Skeletal muscle satellite cell (primary cell): ENCODE results near the gene ADCY10. TPM values are rescaled to one million over a fixed set of nuclear protein-coding genes. Genes with fewer than 3 reads are reported as not detected.
A peak's percentile ranks its signal among the peaks of the same experiment; 100 is the strongest.

Experiments
- H3K27me3 ChIP-seq: 2 replicates; pipeline ENCODE4 v1.7.0; 2013; ENCODE audit warnings: low read length; ENCODE audit not compliant: control insufficient read depth, insufficient read depth
- H3K36me3 ChIP-seq: 2 replicates; pipeline ENCODE4 v1.7.0; 2013; ENCODE audit warnings: mild to moderate bottlenecking, control low read depth, low read length; ENCODE audit not compliant: insufficient read depth
- H3K4me1 ChIP-seq: 2 replicates; pipeline ENCODE4 v1.7.0; 2013; ENCODE audit warnings: low read length; ENCODE audit not compliant: control insufficient read depth, insufficient read depth
- H3K4me2 ChIP-seq: 2 replicates; pipeline ENCODE4 v1.7.0; 2013; ENCODE audit warnings: mild to moderate bottlenecking, low read length
- H3K4me3 ChIP-seq: 2 replicates; pipeline ENCODE4 v1.7.0; 2013; ENCODE audit warnings: low read length
- H3K9ac ChIP-seq: 2 replicates; pipeline ENCODE4 v1.7.0; 2013; ENCODE audit warnings: mild to moderate bottlenecking, low read depth, low read length, moderate library complexity
- H3K9me3 ChIP-seq: replicated peaks from 2 replicates; pipeline ENCODE4 v1.7.0; 2013; ENCODE audit warnings: mild to moderate bottlenecking, control low read depth, low read length
- total RNA-seq: library from RNA; depleted of rRNA; stranded (reverse); fragments of >200 nt; gene quantifications from 2 replicates; pipeline ENCODE4 v1.2.3, GENCODE V29; 2012; rRNA removed

The ADCY10 gene
- total RNA-seq = not detected in 2 replicates

GRCh38 chr1:167913895-167914496 is at the start of gene ADCY10:
Gene ADCY10, minus strand, starts transcription at chr1:167914134. Its CDS starts 8,994 bp downstream, at chr1:167905140.
- no peak within 1 kb of the TSS for H3K4me3 ChIP-seq
- no peaks in the 10 kb centered on the region for H3K4me1 ChIP-seq
- H3K9me3 ChIP-seq = no peaks in the 10 kb centered on the region
- no peak within 1 kb of the TSS for H3K4me2 ChIP-seq
- H3K36me3 ChIP-seq = peaks cover 15% of the 10 kb centered on the region
- no peaks in the 10 kb centered on the region for H3K27me3 ChIP-seq
- H3K9ac ChIP-seq = no peak within 1 kb of the TSS

GRCh38 chr1:167957710-167958109 is 43.8 kb upstream of the ADCY10 start:
- H3K36me3 ChIP-seq = peaks cover 23% of the 10 kb centered on the region
- H3K4me3 ChIP-seq = no peak overlapping the region
- no peaks in the 10 kb centered on the region for H3K27me3 ChIP-seq
- H3K9me3 ChIP-seq = no peaks in the 10 kb centered on the region
- no peak overlapping the region for H3K4me2 ChIP-seq
- no peak overlapping the region for H3K9ac ChIP-seq
- H3K4me1 ChIP-seq = peaks cover 10% of the 10 kb centered on the region

GRCh38 chr1:167955915-167956314 is 42.0 kb upstream of the ADCY10 start:
- H3K9ac ChIP-seq = no peak overlapping the region
- no peaks in the 10 kb centered on the region for H3K27me3 ChIP-seq
- H3K4me3 ChIP-seq = no peak overlapping the region
- H3K4me1 ChIP-seq = peaks cover 10% of the 10 kb centered on the region
- H3K9me3 ChIP-seq = no peaks in the 10 kb centered on the region
- H3K36me3 ChIP-seq = peaks cover 28% of the 10 kb centered on the region
- no peak overlapping the region for H3K4me2 ChIP-seq

- H3K9ac ChIP-seq = no peak overlapping the region
- H3K4me2 ChIP-seq = no peak overlapping the region
- H3K9me3 ChIP-seq = no peaks in the 10 kb centered on the region
- H3K27me3 ChIP-seq = no peaks in the 10 kb centered on the region
- H3K4me1 ChIP-seq = peaks cover 6% of the 10 kb centered on the region
- peaks cover 30% of the 10 kb centered on the region for H3K36me3 ChIP-seq
- H3K4me3 ChIP-seq = no peak overlapping the region
Observed at GRCh38 chr1:167950569-167950968, 36.6 kb upstream of the ADCY10 start.

- no peak overlapping the region for H3K4me3 ChIP-seq
- H3K9me3 ChIP-seq = no peaks in the 10 kb centered on the region
- H3K36me3 ChIP-seq = peaks cover 26% of the 10 kb centered on the region
- H3K9ac ChIP-seq = no peak overlapping the region
- H3K4me2 ChIP-seq = no peak overlapping the region
- peaks cover 6% of the 10 kb centered on the region for H3K4me1 ChIP-seq
- H3K27me3 ChIP-seq = no peaks in the 10 kb centered on the region
Observed at GRCh38 chr1:167949785-167950184, 35.9 kb upstream of the ADCY10 start.

- Histone ChIP-seq H3K9ac (no peak overlapping the region), H3K27me3 (no peaks in the 10 kb centered on the region), H3K36me3 (peaks cover 15% of the 10 kb centered on the region), H3K4me1 (peaks cover 6% of the 10 kb centered on the region), H3K9me3 (no peaks in the 10 kb centered on the region), H3K4me2 (no peak overlapping the region), H3K4me3 (no peak overlapping the region)
Observed at GRCh38 chr1:167947733-167948132, 33.8 kb upstream of the ADCY10 start.

- peaks cover 2% of the 10 kb centered on the region for H3K4me1 ChIP-seq
- no peak overlapping the region for H3K4me2 ChIP-seq
- no peak overlapping the region for H3K4me3 ChIP-seq
- H3K9me3 ChIP-seq = no peaks in the 10 kb centered on the region
- no peak overlapping the region for H3K9ac ChIP-seq
- peaks cover 9% of the 10 kb centered on the region for H3K36me3 ChIP-seq
- no peaks in the 10 kb centered on the region for H3K27me3 ChIP-seq
Observed at GRCh38 chr1:167943541-167943940, 29.6 kb upstream of the ADCY10 start.

- Histone ChIP-seq H3K27me3 (no peaks in the 10 kb centered on the region), H3K9ac (no peak overlapping the region)
Observed at GRCh38 chr1:167940264-167940663, 26.3 kb upstream of the ADCY10 start.

GRCh38 chr1:167938080-167938636 is 24.2 kb upstream of the ADCY10 start:
- Histone ChIP-seq H3K4me3 (peak overlapping the region; percentile 69), H3K36me3 (peaks cover 5% of the 10 kb centered on the region), H3K9me3 (no peaks in the 10 kb centered on the region), H3K9ac (peak overlapping the region; percentile 95), H3K4me1 (peaks cover 19% of the 10 kb centered on the region), H3K4me2 (peak overlapping the region; percentile 95), H3K27me3 (no peaks in the 10 kb centered on the region)

More at GRCh38 chr1:167940264-167940663, 26.3 kb upstream of the ADCY10 start:
- Histone ChIP-seq H3K4me3 (no peak overlapping the region), H3K4me1 (peaks cover 8% of the 10 kb centered on the region), H3K36me3 (peaks cover 9% of the 10 kb centered on the region), H3K9me3 (no peaks in the 10 kb centered on the region), H3K4me2 (no peak overlapping the region)

GRCh38 chr1:167937709-167938010 is 23.7 kb upstream of the ADCY10 start:
- H3K27me3 ChIP-seq = no peaks in the 10 kb centered on the region
- peaks cover 5% of the 10 kb centered on the region for H3K36me3 ChIP-seq
- peak overlapping the region; percentile 95 for H3K4me2 ChIP-seq
- peak overlapping the region; percentile 69 for H3K4me3 ChIP-seq
- H3K9ac ChIP-seq = peak overlapping the region; percentile 95
- peaks cover 19% of the 10 kb centered on the region for H3K4me1 ChIP-seq
- no peaks in the 10 kb centered on the region for H3K9me3 ChIP-seq

- peak within 1 kb of the TSS; percentile 95 for H3K9ac ChIP-seq
- H3K4me2 ChIP-seq = peak within 1 kb of the TSS; percentile 95
- H3K4me1 ChIP-seq = peaks cover 19% of the 10 kb centered on the region
- H3K9me3 ChIP-seq = no peaks in the 10 kb centered on the region
- H3K4me3 ChIP-seq = peak within 1 kb of the TSS; percentile 69
- peaks cover 3% of the 10 kb centered on the region for H3K36me3 ChIP-seq
- H3K27me3 ChIP-seq = no peaks in the 10 kb centered on the region
Observed at GRCh38 chr1:167936930-167937708, 23.2 kb upstream of the ADCY10 start, which contains the start of gene MPC2. Gene MPC2, minus strand, starts transcription at chr1:167937072. Its CDS starts 1,231 bp downstream, at chr1:167935841.
